GM21528 (cell line): Measurements from ENCODE around the gene PIP5K1B.
"Not testable (repeated sequence)": the region's sequence is repeated elsewhere in the genome, so short reads cannot be mapped to it uniquely, and the experiment has no call there.

Experiments used
- ATAC-seq: cut with Tn5 transposase; IDR thresholded peaks from one replicate; pipeline ENCODE4 v1.9.1; 2021; ENCODE audit warnings: mild to moderate bottlenecking, moderate library complexity; ENCODE audit not compliant: unreplicated experiment, low FRiP score

Gene PIP5K1B

GRCh38 chr9:69044240-69045219 lies 339.5 kb downstream of the PIP5K1B start:
- no peak for ATAC-seq

- ATAC-seq, result no peak
Measured at GRCh38 chr9:69045821-69046220, 340.8 kb downstream of the PIP5K1B start.

- no peak for ATAC-seq
Measured at GRCh38 chr9:69046723-69047122, 341.7 kb downstream of the PIP5K1B start.

- no peak for ATAC-seq
Measured at GRCh38 chr9:69047371-69047770, 342.3 kb downstream of the PIP5K1B start.

- ATAC-seq, result no peak
Measured at GRCh38 chr9:69049094-69049493, 344.1 kb downstream of the PIP5K1B start.

GRCh38 chr9:69050936-69051335 lies 345.9 kb downstream of the PIP5K1B start:
- ATAC-seq, result not testable (repeated sequence)

GRCh38 chr9:69054989-69055388 lies 349.9 kb downstream of the PIP5K1B start:
- no peak for ATAC-seq

- ATAC-seq, result no peak
Measured at GRCh38 chr9:69056191-69056815, 351.3 kb downstream of the PIP5K1B start.

GRCh38 chr9:69058101-69058500 lies 353.1 kb downstream of the PIP5K1B start:
- no peak for ATAC-seq
